Muscle of leg (tissue), 11 donors: ENCODE measurements around the gene LEUTX. TPM values are rescaled to one million over a fixed set of nuclear protein-coding genes. Genes with fewer than 3 reads are reported as not detected.

Experiments
- DNase-seq: peaks from one replicate; pipeline ENCODE4 v3.0.0; 2013
- H3K27ac ChIP-seq: one replicate; pipeline ENCODE4 v1.5.1; 2013; ENCODE audit warnings: mild to moderate bottlenecking, low read length, control low read depth
- H3K27me3 ChIP-seq: one replicate; pipeline ENCODE4 v1.6.1; 2013; ENCODE audit warnings: low read length; ENCODE audit not compliant: control insufficient read depth, insufficient read depth
- H3K36me3 ChIP-seq: one replicate; pipeline ENCODE4 v1.6.1; 2013; ENCODE audit warnings: low read length; ENCODE audit not compliant: control insufficient read depth, insufficient read depth
- H3K4me1 ChIP-seq: one replicate; pipeline ENCODE4 v1.6.1; 2013; ENCODE audit warnings: low read length; ENCODE audit not compliant: control insufficient read depth, insufficient read depth
- H3K4me3 ChIP-seq: one replicate; pipeline ENCODE4 v1.5.1; 2013; ENCODE audit warnings: low read length, control low read depth
- H3K9me3 ChIP-seq: replicated peaks from 2 replicates; pipeline ENCODE4 v1.6.1; 2013; ENCODE audit warnings: low read depth, low read length; ENCODE audit not compliant: control insufficient read depth
- WGBS: methylation state at CpG from one replicate; pipeline ENCODE4 v1.1.5; 2013; ENCODE audit warnings: missing lambda C conversion rate; ENCODE audit not compliant: insufficient coverage; 5-methylcytosine and 5-hydroxymethylcytosine counted together
- polyA plus RNA-seq, 8 donors: library from polyadenylated mRNA; unstranded; fragments of 120-200 nt; gene quantifications; one replicate each; pipeline versions ENCODE4 v1.2.1 to v1.2.3, GENCODE V29; 2013; ENCODE audit warnings: inconsistent platforms in 1 of 8, low replicate concordance in 1 of 8; ENCODE audit not compliant: insufficient read length in 8 of 8, insufficient read depth in 1 of 8
- total RNA-seq: library from RNA; stranded (reverse); fragments of 120-200 nt; gene quantifications from one replicate; pipeline ENCODE4 v1.2.4, GENCODE V29; 2013

Gene LEUTX
- total and polyA plus RNA-seq, 9 donors: not detected

- Histone ChIP-seq H3K4me1 (peaks cover 34% of the 10 kb centered on the region), H3K27ac (no peak overlapping the region)
- 63% methylated on average over 1 of the region's 3 CpGs for WGBS
Observed at GRCh38 chr19:39819786-39820185, 41.1 kb downstream of the LEUTX start.

GRCh38 chr19:39820696-39821095 lies 42.0 kb downstream of the LEUTX start:
- no peaks in the 10 kb centered on the region for H3K27me3 ChIP-seq
- no CpG with 5 or more reads among the region's 6 CpGs for WGBS
- H3K4me3 ChIP-seq: no peak overlapping the region
- peaks cover 43% of the 10 kb centered on the region for H3K4me1 ChIP-seq
- no peak overlapping the region for H3K27ac ChIP-seq
- H3K9me3 ChIP-seq: no peaks in the 10 kb centered on the region
- DNase-seq: no peak
- peaks cover 19% of the 10 kb centered on the region for H3K36me3 ChIP-seq

More at GRCh38 chr19:39819786-39820185, 41.1 kb downstream of the LEUTX start:
- Histone ChIP-seq H3K27me3 (no peaks in the 10 kb centered on the region), H3K4me3 (no peak overlapping the region), H3K9me3 (no peaks in the 10 kb centered on the region), H3K36me3 (peaks cover 11% of the 10 kb centered on the region)
- no peak for DNase-seq

GRCh38 chr19:39823686-39824085 lies 45.0 kb downstream of the LEUTX start:
- H3K9me3 ChIP-seq: no peaks in the 10 kb centered on the region
- H3K27me3 ChIP-seq: no peaks in the 10 kb centered on the region
- peaks cover 33% of the 10 kb centered on the region for H3K4me1 ChIP-seq
- 22% methylated on average over 7 of the region's 7 CpGs for WGBS
- peak overlapping the region; percentile 73 for H3K27ac ChIP-seq
- peak overlapping the region; percentile 71 for H3K4me3 ChIP-seq
- no peak for DNase-seq
- peaks cover 37% of the 10 kb centered on the region for H3K36me3 ChIP-seq

GRCh38 chr19:39824143-39825092 lies 45.8 kb downstream of the LEUTX start:
- WGBS: 3% methylated on average over 47 of the region's 47 CpGs
- Histone ChIP-seq H3K9me3 (no peaks in the 10 kb centered on the region), H3K27ac (peak overlapping the region; percentile 73), H3K4me1 (peaks cover 26% of the 10 kb centered on the region), H3K36me3 (peaks cover 39% of the 10 kb centered on the region), H3K27me3 (no peaks in the 10 kb centered on the region), H3K4me3 (peak overlapping the region; percentile 71)
- peak; percentile 98 for DNase-seq

- no CpG with 5 or more reads among the region's 11 CpGs for WGBS
- peaks cover 46% of the 10 kb centered on the region for H3K36me3 ChIP-seq
- no peaks in the 10 kb centered on the region for H3K9me3 ChIP-seq
- no peaks in the 10 kb centered on the region for H3K27me3 ChIP-seq
- DNase-seq: no peak
- H3K4me3 ChIP-seq: no peak overlapping the region
- peak overlapping the region; percentile 53 for H3K27ac ChIP-seq
- peaks cover 30% of the 10 kb centered on the region for H3K4me1 ChIP-seq
Observed at GRCh38 chr19:39825093-39825463, 46.4 kb downstream of the LEUTX start.

- H3K4me3 ChIP-seq: no peak overlapping the region
- H3K27me3 ChIP-seq: no peaks in the 10 kb centered on the region
- peak overlapping the region; percentile 53 for H3K27ac ChIP-seq
- WGBS: 85% methylated on average over 9 of the region's 17 CpGs
- H3K4me1 ChIP-seq: peaks cover 34% of the 10 kb centered on the region
- no peaks in the 10 kb centered on the region for H3K9me3 ChIP-seq
- no peak for DNase-seq
- H3K36me3 ChIP-seq: peaks cover 51% of the 10 kb centered on the region
Observed at GRCh38 chr19:39825531-39826076, 47.0 kb downstream of the LEUTX start.

GRCh38 chr19:39826311-39826945 lies 47.8 kb downstream of the LEUTX start:
- no peaks in the 10 kb centered on the region for H3K9me3 ChIP-seq
- H3K4me3 ChIP-seq: no peak overlapping the region
- no peak for DNase-seq
- 90% methylated on average over 34 of the region's 35 CpGs for WGBS
- peaks cover 59% of the 10 kb centered on the region for H3K36me3 ChIP-seq
- peaks cover 41% of the 10 kb centered on the region for H3K4me1 ChIP-seq
- peak overlapping the region; percentile 13 for H3K27ac ChIP-seq
- H3K27me3 ChIP-seq: no peaks in the 10 kb centered on the region

- Histone ChIP-seq H3K27me3 (no peaks in the 10 kb centered on the region), H3K27ac (no peak overlapping the region), H3K36me3 (peaks cover 64% of the 10 kb centered on the region), H3K9me3 (no peaks in the 10 kb centered on the region), H3K4me3 (no peak overlapping the region), H3K4me1 (peaks cover 49% of the 10 kb centered on the region)
- WGBS: 94% methylated on average over 12 of the region's 13 CpGs
- no peak for DNase-seq
Observed at GRCh38 chr19:39827216-39827615, 48.6 kb downstream of the LEUTX start.

GRCh38 chr19:39828015-39828653 lies 49.5 kb downstream of the LEUTX start:
- no peak for DNase-seq
- H3K4me1 ChIP-seq: peaks cover 57% of the 10 kb centered on the region
- H3K36me3 ChIP-seq: peaks cover 64% of the 10 kb centered on the region
- H3K27me3 ChIP-seq: no peaks in the 10 kb centered on the region
- no peak overlapping the region for H3K4me3 ChIP-seq
- H3K27ac ChIP-seq: no peak overlapping the region
- 84% methylated on average over 23 of the region's 26 CpGs for WGBS
- no peaks in the 10 kb centered on the region for H3K9me3 ChIP-seq

- DNase-seq: no peak
- Histone ChIP-seq H3K4me3 (no peak overlapping the region), H3K27ac (no peak overlapping the region), H3K27me3 (no peaks in the 10 kb centered on the region), H3K9me3 (no peaks in the 10 kb centered on the region), H3K4me1 (peaks cover 54% of the 10 kb centered on the region), H3K36me3 (peaks cover 64% of the 10 kb centered on the region)
- 81% methylated on average over 2 of the region's 5 CpGs for WGBS
Observed at GRCh38 chr19:39828654-39829032, 50.0 kb downstream of the LEUTX start.
